Measurements from ENCODE around the gene PALM.

The PALM gene

GRCh38 chr19:680287-681028, 28.3 kb upstream of the PALM start:
- DNase-seq (ENCODE audit: low spot score), result peak; percentile 100
- in situ Hi-C loops (cut with MboI; ENCODE audit: low pct_unique_long_range_greater_than_20kb, low sequenced_read_pairs, unreplicated experiment), result no loop called here
- TF ChIP-seq, protein P1, sequence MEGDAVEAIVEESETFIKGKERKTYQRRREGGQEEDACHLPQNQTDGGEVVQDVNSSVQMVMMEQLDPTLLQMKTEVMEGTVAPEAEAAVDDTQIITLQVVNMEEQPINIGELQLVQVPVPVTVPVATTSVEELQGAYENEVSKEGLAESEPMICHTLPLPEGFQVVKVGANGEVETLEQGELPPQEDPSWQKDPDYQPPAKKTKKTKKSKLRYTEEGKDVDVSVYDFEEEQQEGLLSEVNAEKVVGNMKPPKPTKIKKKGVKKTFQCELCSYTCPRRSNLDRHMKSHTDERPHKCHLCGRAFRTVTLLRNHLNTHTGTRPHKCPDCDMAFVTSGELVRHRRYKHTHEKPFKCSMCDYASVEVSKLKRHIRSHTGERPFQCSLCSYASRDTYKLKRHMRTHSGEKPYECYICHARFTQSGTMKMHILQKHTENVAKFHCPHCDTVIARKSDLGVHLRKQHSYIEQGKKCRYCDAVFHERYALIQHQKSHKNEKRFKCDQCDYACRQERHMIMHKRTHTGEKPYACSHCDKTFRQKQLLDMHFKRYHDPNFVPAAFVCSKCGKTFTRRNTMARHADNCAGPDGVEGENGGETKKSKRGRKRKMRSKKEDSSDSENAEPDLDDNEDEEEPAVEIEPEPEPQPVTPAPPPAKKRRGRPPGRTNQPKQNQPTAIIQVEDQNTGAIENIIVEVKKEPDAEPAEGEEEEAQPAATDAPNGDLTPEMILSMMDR (IDR thresholded peaks at IDR 0.05; ENCODE audit: extremely low read depth, insufficient read depth, missing control alignments), result peak; percentile 66

DNA sequence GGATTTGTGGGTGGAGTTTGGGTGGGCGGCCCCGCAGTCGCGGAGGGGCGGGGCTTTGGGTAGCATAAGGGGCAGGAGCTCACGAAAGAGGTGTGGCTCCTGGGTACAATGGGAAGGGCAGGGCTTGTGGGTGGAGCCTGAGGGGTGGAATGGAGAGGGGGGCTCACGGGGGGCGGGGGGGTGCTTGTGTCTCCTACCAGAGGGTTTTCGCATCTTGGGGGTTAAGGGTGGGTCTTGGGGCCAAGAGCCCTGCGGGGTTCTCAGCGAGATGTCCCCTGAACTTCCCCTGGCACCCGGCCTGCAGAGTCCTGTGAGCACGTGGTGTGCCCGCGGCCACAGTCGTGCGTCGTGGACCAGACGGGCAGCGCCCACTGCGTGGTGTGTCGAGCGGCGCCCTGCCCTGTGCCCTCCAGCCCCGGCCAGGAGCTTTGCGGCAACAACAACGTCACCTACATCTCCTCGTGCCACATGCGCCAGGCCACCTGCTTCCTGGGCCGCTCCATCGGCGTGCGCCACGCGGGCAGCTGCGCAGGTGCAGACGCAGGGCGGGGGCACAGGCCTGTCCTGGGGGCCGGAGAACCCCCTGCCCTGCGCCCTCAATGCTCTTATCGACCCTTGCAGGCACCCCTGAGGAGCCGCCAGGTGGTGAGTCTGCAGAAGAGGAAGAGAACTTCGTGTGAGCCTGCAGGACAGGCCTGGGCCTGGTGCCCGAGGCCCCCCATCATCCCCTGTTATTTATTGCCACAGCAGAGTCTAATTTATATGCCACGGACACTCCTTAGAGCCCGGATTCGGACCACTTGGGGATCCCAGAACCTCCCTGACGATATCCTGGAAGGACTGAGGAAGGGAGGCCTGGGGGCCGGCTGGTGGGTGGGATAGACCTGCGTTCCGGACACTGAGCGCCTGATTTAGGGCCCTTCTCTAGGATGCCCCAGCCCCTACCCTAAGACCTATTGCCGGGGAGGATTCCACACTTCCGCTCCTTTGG, 27.4 kb upstream of the PALM start:
- in situ Hi-C loops (cut with MboI; ENCODE audit: low pct_unique_long_range_greater_than_20kb, low sequenced_read_pairs, unreplicated experiment), result no loop called here
- TF ChIP-seq, protein P1 (IDR thresholded peaks at IDR 0.05; ENCODE audit: extremely low read depth, insufficient read depth, missing control alignments), result no peak
- peak; percentile 97 for DNase-seq (ENCODE audit: low spot score)

DNA sequence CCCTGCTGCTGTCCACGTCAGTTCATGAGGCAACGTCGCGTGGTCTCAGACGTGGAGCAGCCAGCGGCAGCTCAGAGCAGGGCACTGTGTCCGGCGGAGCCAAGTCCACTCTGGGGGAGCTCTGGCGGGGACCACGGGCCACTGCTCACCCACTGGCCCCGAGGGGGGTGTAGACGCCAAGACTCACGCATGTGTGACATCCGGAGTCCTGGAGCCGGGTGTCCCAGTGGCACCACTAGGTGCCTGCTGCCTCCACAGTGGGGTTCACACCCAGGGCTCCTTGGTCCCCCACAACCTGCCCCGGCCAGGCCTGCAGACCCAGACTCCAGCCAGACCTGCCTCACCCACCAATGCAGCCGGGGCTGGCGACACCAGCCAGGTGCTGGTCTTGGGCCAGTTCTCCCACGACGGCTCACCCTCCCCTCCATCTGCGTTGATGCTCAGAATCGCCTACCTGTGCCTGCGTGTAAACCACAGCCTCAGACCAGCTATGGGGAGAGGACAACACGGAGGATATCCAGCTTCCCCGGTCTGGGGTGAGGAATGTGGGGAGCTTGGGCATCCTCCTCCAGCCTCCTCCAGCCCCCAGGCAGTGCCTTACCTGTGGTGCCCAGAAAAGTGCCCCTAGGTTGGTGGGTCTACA, 25.9 kb upstream of the PALM start:
- in situ Hi-C loops (cut with MboI; ENCODE audit: low pct_unique_long_range_greater_than_20kb, low sequenced_read_pairs, unreplicated experiment), result no loop called here
- DNase-seq (ENCODE audit: low spot score), result no peak
- TF ChIP-seq, protein P1 (IDR thresholded peaks at IDR 0.05; ENCODE audit: extremely low read depth, insufficient read depth, missing control alignments), result no peak

GRCh38 chr19:685454-685931, 23.2 kb upstream of the PALM start:
- in situ Hi-C loops (cut with MboI; ENCODE audit: low pct_unique_long_range_greater_than_20kb, low sequenced_read_pairs, unreplicated experiment), result no loop called here
- TF ChIP-seq, protein P1 (IDR thresholded peaks at IDR 0.05; ENCODE audit: extremely low read depth, insufficient read depth, missing control alignments), result no peak

DNA sequence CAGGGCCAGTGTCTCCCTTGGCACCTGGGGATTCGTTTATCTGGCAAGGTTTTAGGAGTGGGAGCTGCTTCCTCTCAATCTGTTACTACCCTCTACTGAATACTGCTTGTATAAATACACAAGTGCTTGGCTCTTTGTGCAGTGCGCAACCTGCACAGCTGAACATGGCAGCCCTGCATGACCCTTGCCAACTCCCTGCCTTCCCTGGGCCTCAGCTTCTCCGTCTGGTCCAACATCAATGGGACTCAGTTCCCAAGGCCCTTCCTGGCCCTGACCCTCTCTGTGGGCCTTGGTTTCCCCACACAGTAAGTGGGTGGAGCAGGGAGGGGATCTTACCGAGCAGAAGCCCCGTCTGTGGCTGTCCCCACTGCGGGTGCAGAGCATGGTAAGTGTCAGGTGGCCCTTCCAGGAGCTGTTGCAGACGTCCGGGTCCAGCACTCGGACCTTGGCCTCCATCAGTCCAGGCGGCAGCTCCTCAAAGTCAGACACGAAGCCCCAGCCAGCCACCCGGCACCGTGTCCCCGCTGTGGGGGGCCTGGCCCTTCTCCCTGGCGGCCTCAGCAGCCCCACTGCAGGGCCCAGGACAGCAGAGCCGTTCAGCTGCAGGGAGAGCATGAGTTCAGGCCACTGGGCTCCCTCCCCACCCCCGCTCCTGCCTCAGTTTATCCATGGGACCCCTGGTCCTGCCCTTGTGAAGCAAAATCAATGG, 22.0 kb upstream of the PALM start:
- TF ChIP-seq, protein P1 (IDR thresholded peaks at IDR 0.05; ENCODE audit: extremely low read depth, insufficient read depth, missing control alignments), result no peak
- in situ Hi-C loops (cut with MboI; ENCODE audit: low pct_unique_long_range_greater_than_20kb, low sequenced_read_pairs, unreplicated experiment), result no loop called here
- no peak for DNase-seq (ENCODE audit: low spot score)

More at GRCh38 chr19:685454-685931, 23.2 kb upstream of the PALM start:
- no peak for DNase-seq (ENCODE audit: low spot score)

All from GM13977 (cell line).